Neural progenitor cell (in vitro differentiated cells): ENCODE results near the gene CSF2. TPM values are rescaled to one million over a fixed set of nuclear protein-coding genes. Genes with fewer than 3 reads are reported as not detected.

ENCODE experiments used
- DNase-seq: peaks from one replicate; pipeline ENCODE4 v3.0.0-alpha.2; 2016; ENCODE audit warnings: low spot score
- H2AFZ ChIP-seq: fragments of 200-600 bp; sonication (generic); replicated peaks from 2 replicates; pipeline ENCODE4 v1.6.1; 2016; ENCODE audit warnings: antibody characterized with exemption
- H3F3A ChIP-seq: fragments of 200-600 bp; sonication (generic); 2 replicates; pipeline ENCODE4 v1.6.1; 2016; ENCODE audit warnings: antibody characterized with exemption, low read depth
- H3K27ac ChIP-seq: fragments of 200-600 bp; sonication (generic); 2 replicates; pipeline ENCODE4 v1.5.1; 2016; ENCODE audit warnings: mild to moderate bottlenecking
- H3K27me3 ChIP-seq: fragments of 200-600 bp; sonication (generic); 2 replicates; pipeline ENCODE4 v1.6.1; 2016; ENCODE audit warnings: mild to moderate bottlenecking, moderate library complexity
- H3K36me3 ChIP-seq: fragments of 200-600 bp; sonication (generic); 2 replicates; pipeline ENCODE4 v1.5.1; 2016
- H3K4me1 ChIP-seq: fragments of 200-600 bp; sonication (generic); 2 replicates; pipeline ENCODE4 v1.6.1; 2016; ENCODE audit warnings: mixed run types
- H3K4me2 ChIP-seq: fragments of 200-600 bp; sonication (generic); 2 replicates; pipeline ENCODE4 v1.6.1; 2016
- H3K4me3 ChIP-seq: fragments of 200-600 bp; sonication (generic); 2 replicates; pipeline ENCODE4 v1.5.1; 2016
- H3K79me2 ChIP-seq: fragments of 200-600 bp; sonication (generic); 2 replicates; pipeline ENCODE4 v1.6.1; 2016; ENCODE audit warnings: low read depth
- H3K9ac ChIP-seq: fragments of 200-600 bp; sonication (generic); 2 replicates; pipeline ENCODE4 v1.6.1; 2016
- H3K9me3 ChIP-seq: fragments of 200-600 bp; sonication (generic); 2 replicates; pipeline ENCODE4 v1.5.1; 2016; ENCODE audit warnings: low read depth
- H4K20me1 ChIP-seq: fragments of 200-600 bp; sonication (generic); 2 replicates; pipeline ENCODE4 v1.6.1; 2016; ENCODE audit warnings: low read depth
- H3K27ac Mint-ChIP-seq: 3 replicates; pipeline ENCODE4 v1.8.0; 2021; ENCODE audit warnings: mixed read lengths
- H3K27me3 Mint-ChIP-seq: 2 replicates; pipeline ENCODE4 v1.8.0; 2022; ENCODE audit warnings: low read depth, mild to moderate bottlenecking, inconsistent platforms, moderate library complexity, mixed read lengths; ENCODE audit not compliant: insufficient read depth
- H3K36me3 Mint-ChIP-seq: 3 replicates; pipeline ENCODE4 v1.8.0; 2021; ENCODE audit warnings: mixed read lengths
- H3K4me1 Mint-ChIP-seq: 3 replicates; pipeline ENCODE4 v1.8.0; 2021; ENCODE audit warnings: mixed read lengths
- H3K4me3 Mint-ChIP-seq: 3 replicates; pipeline ENCODE4 v1.8.0; 2021; ENCODE audit warnings: mild to moderate bottlenecking, moderate library complexity, mixed read lengths
- H3K9me3 Mint-ChIP-seq: 3 replicates; pipeline ENCODE4 v1.8.0; 2020; ENCODE audit warnings: mixed read lengths
- CTCF ChIP-seq: fragments of 200-600 bp; sonication (generic); IDR thresholded peaks from 2 replicates; pipeline ENCODE4 v1.5.1; 2017; ENCODE audit warnings: antibody characterized with exemption, mild to moderate bottlenecking
- EZH2 ChIP-seq: fragments of 200-600 bp; sonication (generic); IDR thresholded peaks from 2 replicates; pipeline ENCODE4 v1.6.1; 2017; ENCODE audit warnings: antibody characterized with exemption, mild to moderate bottlenecking, moderate library complexity
- EZH2phosphoT487 ChIP-seq: fragments of 200-600 bp; sonication (generic); IDR thresholded peaks from 2 replicates; pipeline ENCODE4 v1.6.1; 2017; ENCODE audit warnings: antibody characterized with exemption
- total RNA-seq: library from RNA; depleted of rRNA; stranded (reverse); fragments of >200 nt; gene quantifications from 2 replicates; pipeline ENCODE4 v1.2.3, GENCODE V29; 2015; ENCODE audit warnings: low replicate concordance

The CSF2 gene
- total RNA-seq, 1 donor from 2014 or later, result not detected

- H3K27me3 Mint-ChIP-seq, result peaks cover 2% of the 10 kb centered on the region
- H3K9me3 Mint-ChIP-seq, result peaks cover 2% of the 10 kb centered on the region
- Histone ChIP-seq H4K20me1 (no peaks in the 10 kb centered on the region), H3K9ac (no peak overlapping the region), H3K27ac (no peak overlapping the region), H3K27me3 (no peaks in the 10 kb centered on the region), H2AFZ (no peak overlapping the region), H3K79me2 (no peaks in the 10 kb centered on the region), H3K9me3 (no peaks in the 10 kb centered on the region), H3K4me1 (no peaks in the 10 kb centered on the region), H3F3A (no peaks in the 10 kb centered on the region), H3K4me3 (no peak overlapping the region), H3K36me3 (no peaks in the 10 kb centered on the region), H3K4me2 (no peak overlapping the region)
- H3K4me1 Mint-ChIP-seq, result no peaks in the 10 kb centered on the region
- no peak for DNase-seq
- no peak overlapping the region for H3K4me3 Mint-ChIP-seq
- no peaks in the 10 kb centered on the region for H3K36me3 Mint-ChIP-seq
- no peak overlapping the region for H3K27ac Mint-ChIP-seq
- TF ChIP-seq EZH2phosphoT487, result no peak
- no peak for TF ChIP-seq CTCF
- TF ChIP-seq EZH2, result no peak
Measured at GRCh38 chr5:132103332-132103951, 29.9 kb downstream of the CSF2 start.

- DNase-seq, result no peak
- Histone ChIP-seq H3F3A (no peaks in the 10 kb centered on the region), H4K20me1 (no peaks in the 10 kb centered on the region), H3K9ac (no peak overlapping the region), H3K9me3 (no peaks in the 10 kb centered on the region), H3K79me2 (no peaks in the 10 kb centered on the region), H3K4me1 (no peaks in the 10 kb centered on the region), H3K27ac (no peak overlapping the region), H3K27me3 (no peaks in the 10 kb centered on the region), H3K36me3 (no peaks in the 10 kb centered on the region), H3K4me3 (no peak overlapping the region), H3K4me2 (no peak overlapping the region), H2AFZ (no peak overlapping the region)
- Mint-ChIP-seq H3K9me3 (peaks cover 2% of the 10 kb centered on the region), H3K4me3 (no peak overlapping the region), H3K27ac (no peak overlapping the region), H3K36me3 (no peaks in the 10 kb centered on the region), H3K4me1 (no peaks in the 10 kb centered on the region), H3K27me3 (peaks cover 2% of the 10 kb centered on the region)
- TF ChIP-seq EZH2phosphoT487, result no peak
- TF ChIP-seq EZH2, result no peak
- no peak for TF ChIP-seq CTCF
Measured at GRCh38 chr5:132103969-132104391, 30.4 kb downstream of the CSF2 start.

DNA sequence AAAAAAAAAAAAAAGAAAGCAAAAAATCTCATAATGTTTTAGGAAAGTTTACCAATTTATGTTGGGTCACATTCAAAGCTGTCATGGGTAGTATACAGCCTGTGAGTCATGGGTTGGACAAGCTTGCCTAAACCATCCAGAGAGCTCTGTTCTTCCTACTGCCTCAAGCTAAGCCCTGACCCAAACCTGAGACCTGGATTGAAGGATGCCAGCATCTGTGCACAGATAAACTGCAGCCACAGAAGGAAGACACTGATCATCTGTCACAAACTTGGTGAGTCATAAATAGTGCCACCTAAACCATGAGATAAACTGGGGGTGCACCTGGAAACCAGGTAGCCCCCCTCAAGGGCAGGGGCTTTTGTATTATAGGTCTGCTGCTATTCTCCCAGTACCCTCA lies 31.0 kb downstream of the CSF2 start:
- Histone ChIP-seq H3K9ac (no peak overlapping the region), H3K36me3 (no peaks in the 10 kb centered on the region), H3K27me3 (no peaks in the 10 kb centered on the region), H2AFZ (no peak overlapping the region), H3K9me3 (no peaks in the 10 kb centered on the region), H3F3A (no peaks in the 10 kb centered on the region), H3K4me1 (no peaks in the 10 kb centered on the region), H3K4me2 (no peak overlapping the region), H3K27ac (no peak overlapping the region), H3K79me2 (no peaks in the 10 kb centered on the region), H4K20me1 (no peaks in the 10 kb centered on the region), H3K4me3 (no peak overlapping the region)
- Mint-ChIP-seq H3K4me1 (no peaks in the 10 kb centered on the region), H3K27ac (no peak overlapping the region), H3K36me3 (no peaks in the 10 kb centered on the region), H3K4me3 (no peak overlapping the region), H3K27me3 (peaks cover 2% of the 10 kb centered on the region), H3K9me3 (peaks cover 2% of the 10 kb centered on the region)
- no peak for DNase-seq
- TF ChIP-seq EZH2phosphoT487 (no peak), CTCF (no peak), EZH2 (no peak)
